Liver (tissue), 9 donors: ENCODE measurements around the gene TMEM120B. TPM values are rescaled to one million over a fixed set of nuclear protein-coding genes. Genes with fewer than 3 reads are reported as not detected.

Experiments
- DNase-seq: peaks from one replicate; pipeline ENCODE4 v3.0.0-alpha.2; 2017; ENCODE audit warnings: low spot score
- H3K27ac ChIP-seq, 2 donors: one replicate each; pipeline ENCODE4 v1.7.0; 2013; ENCODE audit warnings: inconsistent platforms in 2 of 2, low read length in 2 of 2, control low read depth in 1 of 2, low read depth in 1 of 2, mild to moderate bottlenecking in 1 of 2
- H3K27me3 ChIP-seq, 4 donors: one replicate each; pipeline versions ENCODE4 v1.6.1 to v1.7.0; 2013; ENCODE audit warnings: low read length in 3 of 4, inconsistent platforms in 1 of 4, mild to moderate bottlenecking in 1 of 4, moderate library complexity in 1 of 4; ENCODE audit not compliant: control insufficient read depth in 4 of 4, insufficient read depth in 4 of 4
- H3K36me3 ChIP-seq, 4 donors: one replicate each; pipeline versions ENCODE4 v1.6.1 to v1.7.0; 2013; ENCODE audit warnings: low read length in 3 of 4, mild to moderate bottlenecking in 3 of 4, low read depth in 1 of 4, moderate library complexity in 1 of 4; ENCODE audit not compliant: control insufficient read depth in 4 of 4, insufficient read depth in 3 of 4
- H3K4me1 ChIP-seq, 4 donors: one replicate each; pipeline versions ENCODE4 v1.6.1 to v1.7.0; 2013; ENCODE audit warnings: low read length in 3 of 4, mild to moderate bottlenecking in 3 of 4, moderate library complexity in 1 of 4; ENCODE audit not compliant: control insufficient read depth in 4 of 4, insufficient read depth in 4 of 4
- H3K4me3 ChIP-seq, 3 donors: one replicate each; pipeline versions ENCODE4 v1.6.1 to v1.7.0; 2013; ENCODE audit warnings: low read length in 3 of 3, control low read depth in 1 of 3, low read depth in 1 of 3, mild to moderate bottlenecking in 1 of 3
- H3K9ac ChIP-seq, 2 donors: one replicate each; pipeline ENCODE4 v1.7.0; 2013; ENCODE audit warnings: low read length in 2 of 2, mild to moderate bottlenecking in 2 of 2, moderate library complexity in 2 of 2, control low read depth in 1 of 2, low read depth in 1 of 2
- H3K9me3 ChIP-seq, 4 donors: one replicate each; pipeline versions ENCODE4 v1.6.1 to v1.7.0; 2013; ENCODE audit warnings: low read length in 3 of 4; ENCODE audit not compliant: control insufficient read depth in 4 of 4
- EGR1 ChIP-seq, 2 donors: IDR thresholded peaks; 2 replicates each; pipeline ENCODE4 v1.6.1; 2016 to 2018; ENCODE audit warnings: antibody characterized with exemption in 2 of 2, low read depth in 2 of 2
- FOXA1 ChIP-seq: IDR thresholded peaks from 2 replicates; pipeline ENCODE4 v1.6.1; 2016; ENCODE audit warnings: antibody characterized with exemption
- FOXA2 ChIP-seq: IDR thresholded peaks from 2 replicates; pipeline ENCODE4 v1.6.1; 2016; ENCODE audit warnings: antibody characterized with exemption
- GABPA ChIP-seq, 2 donors: IDR thresholded peaks in 1 of 2; conservative IDR thresholded peaks in 1 of 2; 2 replicates each; pipeline ENCODE4 v1.6.1; 2016; ENCODE audit warnings: antibody characterized with exemption in 2 of 2, mild to moderate bottlenecking in 1 of 2, moderate library complexity in 1 of 2
- HNF4A ChIP-seq, 2 donors: conservative IDR thresholded peaks; 2 replicates each; pipeline ENCODE4 v1.6.1; 2016; ENCODE audit warnings: antibody characterized with exemption in 2 of 2, mild to moderate bottlenecking in 2 of 2
- HNF4G ChIP-seq: IDR thresholded peaks from 2 replicates; pipeline ENCODE4 v1.6.1; 2016; ENCODE audit warnings: antibody characterized with exemption
- MAX ChIP-seq: IDR thresholded peaks from 2 replicates; pipeline ENCODE4 v1.6.1; 2016; ENCODE audit warnings: antibody characterized with exemption
- NR2F2 ChIP-seq: IDR thresholded peaks from 2 replicates; pipeline ENCODE4 v1.6.1; 2016; ENCODE audit warnings: antibody characterized with exemption
- RAD21 ChIP-seq, 2 donors: IDR thresholded peaks; 2 replicates each; pipeline ENCODE4 v1.6.1; 2016; ENCODE audit warnings: antibody characterized with exemption in 2 of 2, mild to moderate bottlenecking in 2 of 2
- RXRA ChIP-seq, 2 donors: IDR thresholded peaks; 2 replicates each; pipeline ENCODE4 v1.6.1; 2017 to 2018; ENCODE audit warnings: antibody characterized with exemption in 2 of 2, mild to moderate bottlenecking in 1 of 2
- SP1 ChIP-seq: IDR thresholded peaks from 2 replicates; pipeline ENCODE4 v1.6.1; 2018; ENCODE audit warnings: antibody characterized with exemption, mild to moderate bottlenecking
- TAF1 ChIP-seq: conservative IDR thresholded peaks from 2 replicates; pipeline ENCODE4 v1.6.1; 2016; ENCODE audit warnings: antibody characterized with exemption, mild to moderate bottlenecking
- YY1 ChIP-seq: IDR thresholded peaks from 2 replicates; pipeline ENCODE4 v1.6.1; 2016; ENCODE audit warnings: antibody characterized with exemption, mild to moderate bottlenecking
- ZBTB33 ChIP-seq: IDR thresholded peaks from 2 replicates; pipeline ENCODE4 v1.6.1; 2016; ENCODE audit warnings: antibody characterized with exemption
- WGBS: extraction: QIAGEN DNeasy Blood & Tissue Kit; methylation state at CpG from one replicate; pipeline ENCODE4 v1.1.7; 2013; 5-methylcytosine and 5-hydroxymethylcytosine counted together
- polyA plus RNA-seq, 2 donors: library from polyadenylated mRNA; stranded (reverse) in 1 of 2; unstranded in 1 of 2; fragments of 200-250 nt in 1 of 2; fragments of >200 nt in 1 of 2; fragmentation: Nextera tagmentation in 1 of 2; extraction: Ambion mirVana in 1 of 2; gene quantifications; one replicate each; pipeline versions ENCODE4 v1.2.1 to v1.2.3, GENCODE V29; 2013 to 2015
- total RNA-seq, 2 donors: library from RNA; depleted of rRNA; stranded (reverse); fragments of >200 nt; gene quantifications; one replicate each; pipeline ENCODE4 v1.2.3, GENCODE V29; 2014
- TF ChIP-seq, protein P1 (sequence below): IDR thresholded peaks from 2 replicates; pipeline ENCODE4 v1.6.1; 2016; ENCODE audit warnings: antibody characterized with exemption, mild to moderate bottlenecking
- TF ChIP-seq, protein P2 (sequence below): fragments of 150-350 bp; IDR thresholded peaks from 2 replicates; pipeline ENCODE4 v1.5.1; 2017; ENCODE audit warnings: improper control_type of control experiment, low read depth, low read length; ENCODE audit not compliant: missing input control
- donor health status: healthy.
- donor health status: healthy.
- donor health status: healthy.
- donor health status: healthy.
- donor health status: healthy.

Gene TMEM120B
- total and polyA plus RNA-seq, 4 donors: 1.6 to 9.2 (median 3.4) TPM

DNA sequence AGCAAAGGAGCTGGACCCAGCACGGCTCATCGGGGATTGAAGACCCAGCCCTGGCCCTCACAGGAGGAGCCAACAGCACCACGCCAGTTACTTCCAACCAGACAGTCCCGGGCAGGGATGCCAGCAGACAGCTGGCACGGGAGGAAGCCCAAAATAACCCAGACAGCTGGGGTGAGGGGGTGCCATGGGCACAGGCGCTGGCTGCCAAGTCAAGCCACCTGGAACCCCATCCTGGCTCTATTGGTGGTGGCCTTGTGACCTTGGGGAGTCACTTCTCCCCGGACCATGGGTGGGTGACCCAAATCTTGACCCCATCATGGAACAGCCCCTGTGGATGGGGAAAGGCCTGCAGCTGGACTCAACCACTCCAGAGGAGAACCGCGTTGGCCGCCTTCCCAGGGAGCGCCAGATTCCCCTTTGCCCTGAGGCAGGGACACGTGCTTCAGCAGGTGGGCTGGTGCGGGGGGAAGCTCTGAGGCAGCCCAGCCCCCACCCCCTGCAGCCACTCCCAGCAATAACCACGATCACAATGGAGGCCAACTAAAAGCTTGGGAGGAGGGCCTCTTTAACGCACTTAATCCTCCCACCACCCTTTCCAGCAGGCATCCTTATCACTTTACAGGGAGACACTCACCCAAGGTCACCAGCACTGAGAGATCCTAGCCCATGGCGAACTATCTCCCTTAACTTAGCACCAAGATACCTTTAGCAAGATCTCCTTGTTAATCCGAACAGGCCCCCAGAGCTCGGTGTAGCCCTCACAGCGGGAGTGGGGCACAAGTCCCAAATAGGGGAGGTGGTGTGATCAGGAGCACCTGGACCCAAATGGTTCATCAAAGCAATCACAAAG lies 85.6 kb downstream of the TMEM120B start:
- Histone ChIP-seq H3K9me3 (no peaks in the 10 kb centered on the region), H3K4me3 (peak overlapping the region; percentile 56 to 93 (median 61)), H3K27ac (peak overlapping the region; percentile 75 to 100), H3K4me1 (peaks cover 15 to 64% (median 55%) of the 10 kb centered on the region in 4 donors), H3K9ac (peak overlapping the region; percentile 43 to 45), H3K36me3 (no peaks in the 10 kb centered on the region), H3K27me3 (no peaks in the 10 kb centered on the region)
- no peak for TF ChIP-seq ZBTB33
- peak; percentile 35 for TF ChIP-seq MAX
- peak; percentile 62 to 73 for TF ChIP-seq RXRA (IDR thresholded peaks at IDR 0.05)
- no peak for TF ChIP-seq RAD21 (IDR thresholded peaks at IDR 0.05)
- TF ChIP-seq HNF4G: no peak
- peak in 1 of 2 donors; percentile 28 for TF ChIP-seq EGR1 (IDR thresholded peaks at IDR 0.05; ENCODE audit: low read depth in 2 of 2)
- TF ChIP-seq TAF1: no peak
- TF ChIP-seq HNF4A (conservative IDR thresholded peaks at IDR 0.05): peak in 1 of 2 donors; percentile 56
- TF ChIP-seq NR2F2: peak; percentile 59
- peak in 1 of 2 donors; percentile 23 for TF ChIP-seq GABPA (IDR thresholded peaks at IDR 0.05 in 1 of 2, conservative IDR thresholded peaks at IDR 0.05 in 1 of 2)
- TF ChIP-seq, protein P1, sequence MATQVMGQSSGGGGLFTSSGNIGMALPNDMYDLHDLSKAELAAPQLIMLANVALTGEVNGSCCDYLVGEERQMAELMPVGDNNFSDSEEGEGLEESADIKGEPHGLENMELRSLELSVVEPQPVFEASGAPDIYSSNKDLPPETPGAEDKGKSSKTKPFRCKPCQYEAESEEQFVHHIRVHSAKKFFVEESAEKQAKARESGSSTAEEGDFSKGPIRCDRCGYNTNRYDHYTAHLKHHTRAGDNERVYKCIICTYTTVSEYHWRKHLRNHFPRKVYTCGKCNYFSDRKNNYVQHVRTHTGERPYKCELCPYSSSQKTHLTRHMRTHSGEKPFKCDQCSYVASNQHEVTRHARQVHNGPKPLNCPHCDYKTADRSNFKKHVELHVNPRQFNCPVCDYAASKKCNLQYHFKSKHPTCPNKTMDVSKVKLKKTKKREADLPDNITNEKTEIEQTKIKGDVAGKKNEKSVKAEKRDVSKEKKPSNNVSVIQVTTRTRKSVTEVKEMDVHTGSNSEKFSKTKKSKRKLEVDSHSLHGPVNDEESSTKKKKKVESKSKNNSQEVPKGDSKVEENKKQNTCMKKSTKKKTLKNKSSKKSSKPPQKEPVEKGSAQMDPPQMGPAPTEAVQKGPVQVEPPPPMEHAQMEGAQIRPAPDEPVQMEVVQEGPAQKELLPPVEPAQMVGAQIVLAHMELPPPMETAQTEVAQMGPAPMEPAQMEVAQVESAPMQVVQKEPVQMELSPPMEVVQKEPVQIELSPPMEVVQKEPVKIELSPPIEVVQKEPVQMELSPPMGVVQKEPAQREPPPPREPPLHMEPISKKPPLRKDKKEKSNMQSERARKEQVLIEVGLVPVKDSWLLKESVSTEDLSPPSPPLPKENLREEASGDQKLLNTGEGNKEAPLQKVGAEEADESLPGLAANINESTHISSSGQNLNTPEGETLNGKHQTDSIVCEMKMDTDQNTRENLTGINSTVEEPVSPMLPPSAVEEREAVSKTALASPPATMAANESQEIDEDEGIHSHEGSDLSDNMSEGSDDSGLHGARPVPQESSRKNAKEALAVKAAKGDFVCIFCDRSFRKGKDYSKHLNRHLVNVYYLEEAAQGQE: no peak
- peak; percentile 84 for TF ChIP-seq YY1
- peak; percentile 60 for TF ChIP-seq SP1
- DNase-seq: peak; percentile 78
- WGBS: 20% methylated on average over 19 of the region's 19 CpGs

DNA sequence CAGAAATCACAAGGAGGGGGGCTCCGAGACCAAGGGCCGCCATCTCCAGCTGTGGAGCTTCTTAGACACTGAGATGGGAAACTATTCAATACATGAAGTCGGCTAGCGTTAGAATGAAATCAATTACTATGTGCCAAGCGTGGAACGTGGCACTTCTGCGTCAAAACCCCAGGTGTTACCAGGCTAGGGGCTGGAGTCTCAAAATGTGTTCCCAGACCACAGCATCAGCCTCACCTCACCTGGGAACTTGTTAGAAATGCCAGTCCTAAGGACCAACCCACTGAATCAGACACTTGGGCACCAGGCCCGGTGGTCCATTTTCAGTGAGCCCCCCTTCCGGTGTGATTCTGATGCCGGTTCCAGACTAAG lies 86.2 kb downstream of the TMEM120B start:
- 32% methylated on average over 10 of the region's 10 CpGs for WGBS
- peaks cover 11 to 60% (median 51%) of the 10 kb centered on the region in 4 donors for H3K4me1 ChIP-seq
- H3K9ac ChIP-seq: peak overlapping the region; percentile 43 to 45
- TF ChIP-seq EGR1 (IDR thresholded peaks at IDR 0.05; ENCODE audit: low read depth in 2 of 2) (no peak), GABPA (IDR thresholded peaks at IDR 0.05 in 1 of 2, conservative IDR thresholded peaks at IDR 0.05 in 1 of 2) (no peak), YY1 (no peak), FOXA1 (no peak), FOXA2 (no peak), RXRA (IDR thresholded peaks at IDR 0.05) (no peak), SP1 (no peak), TAF1 (no peak), RAD21 (IDR thresholded peaks at IDR 0.05) (no peak), NR2F2 (no peak), ZBTB33 (no peak), HNF4G (no peak)
- TF ChIP-seq, protein P1: no peak
- TF ChIP-seq, protein P2, sequence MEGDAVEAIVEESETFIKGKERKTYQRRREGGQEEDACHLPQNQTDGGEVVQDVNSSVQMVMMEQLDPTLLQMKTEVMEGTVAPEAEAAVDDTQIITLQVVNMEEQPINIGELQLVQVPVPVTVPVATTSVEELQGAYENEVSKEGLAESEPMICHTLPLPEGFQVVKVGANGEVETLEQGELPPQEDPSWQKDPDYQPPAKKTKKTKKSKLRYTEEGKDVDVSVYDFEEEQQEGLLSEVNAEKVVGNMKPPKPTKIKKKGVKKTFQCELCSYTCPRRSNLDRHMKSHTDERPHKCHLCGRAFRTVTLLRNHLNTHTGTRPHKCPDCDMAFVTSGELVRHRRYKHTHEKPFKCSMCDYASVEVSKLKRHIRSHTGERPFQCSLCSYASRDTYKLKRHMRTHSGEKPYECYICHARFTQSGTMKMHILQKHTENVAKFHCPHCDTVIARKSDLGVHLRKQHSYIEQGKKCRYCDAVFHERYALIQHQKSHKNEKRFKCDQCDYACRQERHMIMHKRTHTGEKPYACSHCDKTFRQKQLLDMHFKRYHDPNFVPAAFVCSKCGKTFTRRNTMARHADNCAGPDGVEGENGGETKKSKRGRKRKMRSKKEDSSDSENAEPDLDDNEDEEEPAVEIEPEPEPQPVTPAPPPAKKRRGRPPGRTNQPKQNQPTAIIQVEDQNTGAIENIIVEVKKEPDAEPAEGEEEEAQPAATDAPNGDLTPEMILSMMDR: no peak

More for the DNA sequence above, 86.2 kb downstream of the TMEM120B start:
- Histone ChIP-seq H3K4me3 (peak overlapping the region; percentile 30 to 93 (median 61)), H3K36me3 (no peaks in the 10 kb centered on the region), H3K27ac (peak overlapping the region; percentile 75 to 100), H3K9me3 (no peaks in the 10 kb centered on the region), H3K27me3 (no peaks in the 10 kb centered on the region)
- DNase-seq: no peak
